Muscle layer of duodenum (tissue), 2 donors: ENCODE data around the gene CYP11A1.

Experiments used
- H3K27ac ChIP-seq: one replicate; pipeline ENCODE4 v1.7.0; 2013; ENCODE audit warnings: mild to moderate bottlenecking, low read length
- H3K27me3 ChIP-seq: one replicate; pipeline ENCODE4 v1.7.0; 2013; ENCODE audit warnings: low read depth, mild to moderate bottlenecking, control low read depth, low read length
- H3K36me3 ChIP-seq, 2 donors: one replicate each; pipeline ENCODE4 v1.7.0; 2013; ENCODE audit warnings: low read length in 2 of 2, control low read depth in 1 of 2, mild to moderate bottlenecking in 1 of 2; ENCODE audit not compliant: insufficient read depth in 2 of 2, control insufficient read depth in 1 of 2
- H3K4me1 ChIP-seq, 2 donors: one replicate each; pipeline ENCODE4 v1.7.0; 2013; ENCODE audit warnings: low read length in 2 of 2, mild to moderate bottlenecking in 2 of 2, control low read depth in 1 of 2, moderate library complexity in 1 of 2; ENCODE audit not compliant: insufficient read depth in 2 of 2, control insufficient read depth in 1 of 2
- H3K4me3 ChIP-seq, 2 donors: one replicate each; pipeline ENCODE4 v1.7.0; 2013; ENCODE audit warnings: low read length in 2 of 2, low read depth in 1 of 2, mild to moderate bottlenecking in 1 of 2
- H3K9me3 ChIP-seq, 2 donors: one replicate each; pipeline ENCODE4 v1.7.0; 2013; ENCODE audit warnings: low read length in 2 of 2, control low read depth in 1 of 2, mild to moderate bottlenecking in 1 of 2; ENCODE audit not compliant: control insufficient read depth in 1 of 2
- donor health status: healthy.

The CYP11A1 gene

DNA sequence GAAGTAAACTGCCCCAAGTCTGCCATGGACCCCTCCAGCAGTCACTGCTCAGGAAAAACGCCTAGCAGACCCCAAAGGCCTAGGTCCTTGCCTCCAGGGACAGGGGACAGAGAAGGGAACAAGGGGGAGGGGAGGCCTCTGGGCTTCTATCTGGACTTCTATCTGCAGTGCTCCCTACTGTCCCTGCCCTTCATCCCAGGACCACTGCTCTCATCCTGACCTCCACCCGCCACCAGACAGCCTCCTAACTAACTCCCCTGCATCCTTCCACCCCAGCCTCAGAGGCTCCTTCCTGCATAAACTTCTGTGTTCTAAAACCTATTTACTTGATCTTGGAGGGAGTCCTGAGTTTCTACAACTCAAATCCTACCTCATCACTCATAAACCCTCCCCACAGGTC, 40.9 kb upstream of the CYP11A1 start:
- no peak overlapping the region for H3K4me3 ChIP-seq
- H3K36me3 ChIP-seq, result no peaks in the 10 kb centered on the region
- no peaks in the 10 kb centered on the region for H3K9me3 ChIP-seq
- H3K4me1 ChIP-seq, result peaks cover 0 to 5% of the 10 kb centered on the region in 2 donors
- no peak overlapping the region for H3K27ac ChIP-seq
- no peaks in the 10 kb centered on the region for H3K27me3 ChIP-seq

DNA sequence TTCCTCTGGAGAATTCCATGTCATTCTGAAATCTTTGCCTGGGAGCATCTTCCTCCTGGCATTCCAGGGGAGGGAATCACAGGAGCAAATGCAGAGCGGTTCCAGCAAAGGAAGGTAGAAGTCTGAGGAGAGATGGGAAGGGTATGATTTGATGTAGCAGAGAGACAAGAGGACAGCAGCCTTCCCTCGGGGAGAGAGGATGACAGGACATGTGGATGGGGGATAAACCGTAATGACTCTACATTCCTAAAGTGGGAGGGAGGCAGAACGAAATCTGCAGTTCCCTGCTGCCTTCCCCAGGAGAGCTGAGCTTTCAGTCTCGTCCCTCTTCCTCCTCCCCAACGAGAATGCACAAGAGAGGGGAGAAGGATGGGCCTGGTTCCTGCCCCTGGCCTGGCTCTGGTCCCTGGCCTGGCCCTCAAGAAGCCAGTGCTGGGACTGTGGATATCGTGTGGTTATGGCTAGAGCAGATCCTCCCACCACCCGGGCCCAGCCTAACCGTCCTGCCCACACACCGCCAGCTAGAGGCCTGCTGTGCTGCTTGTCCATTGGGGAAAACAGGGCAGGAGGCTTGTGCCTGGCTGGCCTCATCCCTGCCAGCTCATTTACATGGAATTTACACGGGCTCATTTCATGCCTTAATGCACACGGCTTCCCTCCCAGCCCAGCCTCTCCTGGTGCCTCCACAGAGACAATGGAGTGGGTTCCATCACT, 39.7 kb upstream of the CYP11A1 start:
- Histone ChIP-seq H3K4me3 (no peak overlapping the region), H3K36me3 (no peaks in the 10 kb centered on the region), H3K27ac (no peak overlapping the region), H3K9me3 (no peaks in the 10 kb centered on the region), H3K4me1 (peaks cover 0 to 5% of the 10 kb centered on the region in 2 donors), H3K27me3 (no peaks in the 10 kb centered on the region)

DNA sequence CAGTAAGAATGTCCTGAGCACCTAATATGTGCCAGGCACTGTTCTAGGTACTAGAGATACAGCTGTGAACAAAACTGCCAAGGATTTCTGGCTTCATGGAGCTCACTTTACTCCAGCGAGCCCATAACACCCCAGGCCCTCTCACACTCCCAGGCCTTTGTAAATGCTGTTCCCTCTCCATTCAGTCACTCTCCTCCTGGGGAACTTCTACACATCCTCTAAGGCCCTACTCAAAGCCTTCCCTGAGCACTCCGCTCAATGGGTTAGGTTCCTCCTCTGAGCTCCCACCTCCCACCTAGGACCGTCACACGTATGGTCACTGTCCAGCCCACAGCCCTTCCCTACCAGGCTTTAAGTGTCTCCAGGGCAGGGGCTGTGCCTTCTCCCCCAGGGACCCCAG, 39.1 kb upstream of the CYP11A1 start:
- Histone ChIP-seq H3K4me1 (peaks cover 0 to 5% of the 10 kb centered on the region in 2 donors), H3K27me3 (no peaks in the 10 kb centered on the region), H3K27ac (no peak overlapping the region), H3K36me3 (no peaks in the 10 kb centered on the region), H3K4me3 (no peak overlapping the region), H3K9me3 (no peaks in the 10 kb centered on the region)

DNA sequence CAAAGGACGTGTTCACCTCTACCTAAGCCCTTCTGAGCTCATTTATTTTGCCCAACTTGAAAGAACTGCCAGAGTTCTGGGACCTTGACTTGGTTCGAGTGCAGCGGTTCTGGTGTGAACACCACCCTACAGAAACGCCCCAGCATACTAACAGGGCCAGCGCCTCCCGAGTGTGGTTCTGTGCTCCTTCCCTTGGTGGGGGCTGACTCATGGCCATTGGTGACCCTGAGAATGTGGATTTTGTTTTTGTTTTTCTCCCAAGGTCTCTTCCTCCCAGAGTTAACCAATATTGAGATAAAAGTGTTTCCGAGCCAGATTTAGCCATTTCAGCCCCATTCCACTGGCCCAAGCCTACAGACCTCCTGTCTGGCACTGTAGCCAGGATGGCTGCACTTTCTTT, 38.4 kb upstream of the CYP11A1 start:
- Histone ChIP-seq H3K4me3 (no peak overlapping the region), H3K36me3 (no peaks in the 10 kb centered on the region), H3K9me3 (no peaks in the 10 kb centered on the region), H3K27me3 (no peaks in the 10 kb centered on the region), H3K27ac (no peak overlapping the region), H3K4me1 (peaks cover 0 to 5% of the 10 kb centered on the region in 2 donors)

DNA sequence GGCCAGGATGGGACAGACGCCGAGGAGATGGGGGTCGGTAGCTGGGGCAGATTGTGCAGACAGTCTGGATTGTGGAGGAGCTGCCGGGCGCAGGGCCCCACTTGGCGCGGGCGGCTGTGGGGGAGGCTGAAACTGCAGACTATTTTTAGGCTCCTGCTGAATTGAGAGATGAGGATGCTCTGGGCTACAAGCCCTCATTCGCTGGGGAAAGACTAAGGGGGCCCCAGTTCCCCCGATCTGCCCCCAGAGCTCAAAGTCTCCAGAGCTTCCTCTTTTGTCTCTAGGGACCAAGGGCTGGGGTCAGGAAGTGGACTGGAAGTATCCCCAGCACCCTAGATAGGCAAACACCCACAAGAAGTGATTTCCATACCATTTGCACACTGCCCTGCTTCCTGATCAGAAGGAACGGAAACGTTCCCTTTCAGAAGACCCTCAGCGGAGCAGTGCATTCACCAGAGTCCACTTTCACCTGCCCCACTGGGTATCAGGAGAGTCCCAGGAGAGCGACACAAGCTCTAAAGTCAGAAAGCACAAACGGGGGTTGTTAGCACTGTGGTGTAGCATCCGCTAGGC, 36.6 kb upstream of the CYP11A1 start:
- no peak overlapping the region for H3K27ac ChIP-seq
- peaks cover 0 to 5% of the 10 kb centered on the region in 2 donors for H3K4me1 ChIP-seq
- H3K4me3 ChIP-seq, result no peak overlapping the region

DNA sequence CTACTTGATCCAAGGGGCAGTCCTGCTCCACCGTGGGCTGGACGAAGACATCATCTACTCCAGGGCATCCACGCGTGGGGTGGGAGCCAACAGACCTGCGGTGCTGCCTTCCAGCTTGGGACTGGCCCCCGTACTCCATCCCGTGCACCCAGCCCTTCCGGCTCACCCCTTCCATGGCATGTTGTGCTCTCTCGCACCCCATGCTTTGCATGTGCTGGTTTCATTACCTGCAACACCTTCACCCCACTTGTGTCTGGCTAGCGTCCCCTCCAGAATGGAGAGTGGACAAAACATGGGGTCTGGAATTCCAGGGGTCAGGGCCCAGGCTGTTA, 36.1 kb upstream of the CYP11A1 start:
- H3K36me3 ChIP-seq, result no peaks in the 10 kb centered on the region
- no peaks in the 10 kb centered on the region for H3K27me3 ChIP-seq
- H3K4me3 ChIP-seq, result no peak overlapping the region
- peaks cover 0 to 5% of the 10 kb centered on the region in 2 donors for H3K4me1 ChIP-seq
- H3K9me3 ChIP-seq, result no peaks in the 10 kb centered on the region
- no peak overlapping the region for H3K27ac ChIP-seq

More for the DNA sequence above, 36.6 kb upstream of the CYP11A1 start:
- no peaks in the 10 kb centered on the region for H3K36me3 ChIP-seq
- no peaks in the 10 kb centered on the region for H3K27me3 ChIP-seq
- H3K9me3 ChIP-seq, result no peaks in the 10 kb centered on the region

DNA sequence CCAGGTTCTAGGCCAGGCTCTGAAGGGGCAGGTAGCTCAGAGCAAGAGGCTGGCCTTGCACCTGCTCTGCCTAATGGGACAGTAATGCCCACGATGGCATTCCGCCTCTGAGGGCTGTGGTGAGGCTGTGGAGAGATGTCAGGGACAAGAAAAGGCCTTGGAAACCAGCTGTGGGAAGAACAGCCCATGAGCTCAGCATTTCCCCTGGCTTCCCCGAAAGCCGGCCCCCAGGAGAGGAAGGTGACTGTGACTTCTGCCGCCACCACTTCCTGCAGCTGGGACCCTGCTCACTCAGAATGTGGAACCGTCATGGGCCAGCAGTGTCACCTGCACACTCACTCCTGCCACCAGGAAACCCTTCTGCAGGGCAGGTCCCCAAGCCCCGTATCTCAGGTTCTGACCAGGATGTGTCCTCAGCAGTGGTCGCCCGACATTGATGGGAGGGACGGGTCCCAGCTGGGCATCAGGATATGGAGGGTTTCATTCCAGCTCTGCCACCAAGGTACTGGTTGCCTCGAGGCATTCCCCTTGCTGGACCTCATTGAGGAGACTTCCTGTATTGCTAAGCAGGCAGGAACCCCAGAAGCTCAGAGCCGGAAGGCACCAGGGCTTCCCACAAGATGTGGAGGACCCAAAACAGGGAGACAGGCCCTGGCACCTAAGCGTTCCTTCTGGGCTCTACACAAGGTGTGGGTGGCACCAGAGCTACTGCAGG, 35.6 kb upstream of the CYP11A1 start:
- Histone ChIP-seq H3K4me1 (peaks cover 0 to 5% of the 10 kb centered on the region in 2 donors), H3K36me3 (no peaks in the 10 kb centered on the region), H3K4me3 (no peak overlapping the region), H3K9me3 (no peaks in the 10 kb centered on the region), H3K27ac (no peak overlapping the region), H3K27me3 (no peaks in the 10 kb centered on the region)

DNA sequence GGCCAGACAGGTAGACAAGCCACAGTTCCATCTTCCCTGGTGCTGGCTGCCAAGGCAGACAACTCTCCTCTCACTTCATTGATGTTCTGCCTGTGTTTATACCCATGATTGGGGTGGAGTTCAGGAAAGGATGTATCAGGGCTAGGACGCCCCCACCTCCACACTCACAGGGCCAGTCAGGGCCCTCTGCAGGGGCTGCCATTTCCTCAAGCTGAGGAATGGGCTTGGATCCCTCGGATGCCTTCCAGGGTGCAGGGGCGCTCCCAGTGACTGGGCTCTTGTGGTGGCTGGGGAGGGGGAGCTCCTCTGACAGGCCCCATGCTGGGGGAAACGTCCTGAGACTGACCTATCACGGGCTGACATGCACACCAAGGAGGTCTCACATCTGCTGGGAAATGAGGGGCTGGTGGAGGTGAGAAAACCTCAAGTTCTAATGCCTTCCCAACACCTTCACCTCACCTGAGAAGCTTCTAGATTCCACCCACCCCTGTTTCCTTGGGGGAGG, 34.9 kb upstream of the CYP11A1 start:
- Histone ChIP-seq H3K4me1 (peaks cover 0 to 5% of the 10 kb centered on the region in 2 donors), H3K36me3 (no peaks in the 10 kb centered on the region), H3K9me3 (no peaks in the 10 kb centered on the region), H3K4me3 (no peak overlapping the region), H3K27ac (no peak overlapping the region), H3K27me3 (no peaks in the 10 kb centered on the region)

DNA sequence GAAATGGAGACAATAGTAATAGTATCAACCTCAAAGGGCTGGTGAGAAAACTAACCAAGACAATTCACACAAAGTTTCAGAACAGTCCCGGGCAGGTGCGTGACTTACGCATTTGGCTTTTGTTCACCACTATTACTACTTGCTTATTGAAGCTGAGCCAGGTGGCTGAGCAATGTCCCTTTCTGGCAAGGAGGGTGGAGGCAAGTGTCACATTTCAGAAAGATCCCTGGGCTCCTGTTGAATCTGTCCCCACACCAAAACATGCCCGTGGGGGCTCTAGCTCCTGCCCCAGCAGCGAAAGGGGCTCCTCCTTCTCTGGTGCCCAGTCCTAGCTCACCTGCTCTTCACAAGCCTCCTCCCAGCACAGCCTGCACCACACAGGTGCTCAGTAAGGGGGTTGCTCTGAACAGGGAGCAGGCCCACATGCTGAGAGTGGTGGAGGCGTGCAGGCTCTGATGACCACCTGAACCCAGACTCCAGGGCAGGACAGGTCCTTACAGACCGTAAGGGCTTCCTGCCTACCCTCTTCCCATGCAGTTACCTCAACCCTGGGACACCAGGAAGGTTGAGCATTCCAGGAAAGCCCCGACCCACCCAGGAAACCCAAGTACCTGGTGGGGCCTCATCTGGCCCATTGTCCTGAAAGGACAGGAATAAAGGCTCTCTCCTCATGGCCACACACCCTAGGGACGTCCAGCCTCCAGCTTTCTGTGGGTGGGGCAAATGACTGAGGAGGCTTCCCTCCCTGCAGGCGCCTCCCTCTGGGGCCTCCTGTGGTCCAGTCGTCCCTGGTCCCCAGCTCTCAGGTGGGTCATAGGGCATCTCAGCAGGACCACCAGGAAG, 33.7 kb upstream of the CYP11A1 start:
- Histone ChIP-seq H3K36me3 (no peaks in the 10 kb centered on the region), H3K27ac (no peak overlapping the region), H3K4me3 (no peak overlapping the region), H3K27me3 (no peaks in the 10 kb centered on the region), H3K4me1 (peaks cover 0 to 5% of the 10 kb centered on the region in 2 donors), H3K9me3 (no peaks in the 10 kb centered on the region)

DNA sequence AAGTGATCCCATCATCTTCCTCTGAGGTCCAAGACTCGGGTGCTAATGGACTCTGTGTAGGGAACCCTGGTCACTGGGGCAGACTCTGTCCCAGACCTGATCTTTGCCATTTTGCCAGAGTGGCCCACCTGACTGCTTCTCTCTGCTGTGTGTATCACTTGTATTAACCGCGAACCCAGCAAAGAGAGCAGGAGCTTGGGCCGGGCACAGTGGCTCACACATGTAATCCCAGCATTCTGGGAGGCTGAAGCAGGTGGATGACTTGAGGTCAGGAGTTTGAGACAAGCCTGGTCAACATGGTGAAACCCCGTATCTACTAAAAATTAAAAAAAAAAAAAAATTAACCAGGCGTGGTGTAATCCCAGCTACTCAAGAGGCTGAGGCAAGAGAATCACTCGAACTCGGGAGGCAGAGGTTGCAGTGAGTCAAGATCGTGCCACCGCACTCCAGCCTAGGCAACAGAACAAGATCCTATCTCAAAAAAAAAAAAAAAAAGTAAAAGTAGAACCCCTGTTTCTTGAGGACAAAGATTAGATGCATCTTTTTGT, 32.9 kb upstream of the CYP11A1 start:
- H3K36me3 ChIP-seq, result no peaks in the 10 kb centered on the region
- H3K27me3 ChIP-seq, result no peaks in the 10 kb centered on the region
- H3K9me3 ChIP-seq, result no peaks in the 10 kb centered on the region
- H3K4me3 ChIP-seq, result no peak overlapping the region
- H3K27ac ChIP-seq, result no peak overlapping the region
- H3K4me1 ChIP-seq, result peaks cover 0 to 5% of the 10 kb centered on the region in 2 donors
